Right kidney (tissue), 1 donor: ENCODE results near the gene IL17RD.

Experiments used
- DNase-seq: peaks from one replicate; pipeline ENCODE4 v3.0.0-alpha.2; 2016

Gene IL17RD

DNA sequence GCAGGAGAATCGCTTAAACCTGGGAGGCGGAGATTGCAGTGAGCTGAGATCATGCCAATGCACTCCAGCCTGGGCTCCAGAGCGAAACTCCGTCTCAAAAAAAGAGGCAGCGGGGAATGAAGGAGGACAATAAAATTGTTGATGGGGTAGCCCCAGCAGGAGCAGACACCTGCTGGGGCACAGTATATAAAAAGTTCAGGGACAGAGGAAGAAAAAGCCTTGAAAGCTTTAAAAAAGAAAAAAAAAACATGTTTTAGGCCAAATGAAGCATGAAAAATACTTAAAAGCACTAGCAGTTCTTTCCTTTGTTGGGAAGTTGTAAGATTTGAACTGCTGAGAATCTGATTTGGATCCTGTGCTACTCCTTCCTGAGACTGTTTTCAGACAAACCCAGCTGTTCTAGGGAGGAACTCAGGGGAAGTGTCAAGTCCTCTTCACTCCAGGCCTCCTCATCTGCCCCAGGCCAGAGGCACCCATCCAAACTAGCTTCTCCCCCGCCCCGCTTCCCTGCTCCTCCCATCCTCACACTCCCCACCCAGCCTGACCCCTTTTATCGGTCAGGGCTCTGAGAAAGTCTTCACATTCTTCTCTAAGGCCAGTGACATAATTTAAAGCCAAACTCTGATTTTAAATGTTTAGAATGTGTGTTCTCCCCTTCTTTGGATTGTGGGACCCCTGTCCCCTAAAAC lies 4.9 kb downstream of the IL17RD start:
- DNase-seq = no peak

DNA sequence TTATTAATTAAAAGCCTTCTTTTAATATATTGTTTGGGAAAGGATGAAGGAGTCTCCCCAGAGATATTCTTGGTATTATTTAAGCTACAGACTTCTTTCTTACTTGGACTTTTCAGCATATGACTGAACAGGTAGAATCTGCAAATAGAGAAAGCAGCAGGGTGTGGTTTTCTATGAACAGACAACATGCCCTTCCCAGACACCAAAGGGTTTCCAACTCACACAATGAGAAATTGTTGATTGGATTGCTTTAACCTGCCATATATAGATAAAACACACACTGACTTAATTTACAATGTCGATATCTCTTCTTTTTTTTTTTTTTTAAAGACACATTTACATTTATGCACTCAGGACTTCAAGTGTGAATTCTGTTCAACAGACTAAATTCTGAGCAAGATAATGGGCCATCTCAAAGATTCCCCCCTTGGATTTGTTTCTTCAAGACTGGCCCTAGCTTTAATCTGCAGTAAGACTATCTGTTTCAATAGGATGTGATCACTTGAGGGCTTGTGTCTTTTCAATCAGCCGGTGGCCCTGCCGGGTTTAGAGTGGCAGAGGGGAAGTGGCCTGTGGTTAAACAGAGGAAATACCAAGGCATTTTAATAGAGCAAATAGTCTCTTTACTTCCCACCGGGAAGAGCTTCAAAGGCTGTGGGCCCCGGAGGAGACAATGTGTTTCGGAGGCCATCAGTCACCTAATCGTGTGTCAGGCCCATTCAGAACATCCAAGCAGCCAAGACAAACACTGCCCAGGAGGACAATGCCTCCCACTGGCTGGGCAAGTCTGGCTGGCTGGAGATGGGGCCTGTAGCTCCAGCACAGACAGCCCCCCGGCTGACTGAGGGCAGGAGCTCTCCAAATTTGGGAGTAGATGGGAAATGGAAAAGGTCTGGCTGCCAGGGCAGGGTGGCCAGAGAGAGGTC lies 6.1 kb downstream of the IL17RD start:
- DNase-seq = no peak

DNA sequence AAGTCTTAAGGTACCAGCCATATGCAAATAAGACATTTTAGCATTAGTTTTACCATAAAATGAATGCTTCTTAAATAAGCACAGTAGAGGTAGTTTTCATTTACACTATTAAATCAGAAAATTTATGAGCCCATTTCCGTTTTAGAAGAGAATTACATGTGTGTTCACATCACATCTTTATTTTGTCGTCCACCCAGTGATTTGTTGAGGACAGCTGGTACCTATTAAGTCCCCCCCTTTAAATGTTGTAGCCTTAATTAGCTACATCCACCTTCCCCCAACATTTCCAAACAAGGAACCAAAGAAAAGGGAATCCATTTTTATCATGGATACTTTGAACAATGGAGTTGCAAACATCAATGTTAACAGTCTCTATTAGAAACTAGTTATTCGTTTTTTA lies 6.8 kb downstream of the IL17RD start:
- DNase-seq = no peak

DNA sequence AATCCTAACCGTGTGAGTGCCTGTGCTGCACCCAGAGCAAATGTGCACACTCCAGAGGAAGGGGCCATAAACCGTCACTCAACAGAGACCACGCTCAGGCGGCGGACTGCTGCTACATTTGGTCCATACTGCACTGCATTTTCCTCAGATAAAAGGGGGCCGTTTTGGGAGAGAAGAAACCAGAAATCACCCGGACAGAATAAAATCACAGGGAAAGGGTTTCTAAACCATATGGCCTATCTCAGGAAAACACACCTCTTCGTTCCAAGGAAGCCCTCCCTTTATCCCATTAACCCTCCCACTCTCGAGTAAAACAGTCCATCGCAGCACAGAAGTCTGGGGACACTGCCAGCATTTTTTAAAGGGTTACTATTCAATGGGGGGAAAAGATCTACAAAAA lies 7.6 kb downstream of the IL17RD start:
- no peak for DNase-seq

DNA sequence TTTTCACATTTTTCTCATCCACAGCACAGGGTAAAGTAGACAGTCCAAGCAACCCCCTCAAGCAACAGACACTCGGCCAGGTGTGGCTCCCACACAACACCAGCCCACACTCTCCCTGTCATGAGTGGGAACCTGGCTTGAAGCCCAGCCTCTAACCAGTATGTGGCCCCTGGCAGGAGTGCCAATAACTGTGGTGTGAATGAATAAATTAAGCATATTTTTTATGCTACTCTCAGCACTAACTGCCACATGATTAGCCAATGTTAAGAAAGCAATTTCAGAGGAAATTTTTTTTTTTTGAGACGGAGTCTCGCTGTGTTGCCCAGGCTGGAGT lies 9.9 kb downstream of the IL17RD start:
- DNase-seq = no peak

DNA sequence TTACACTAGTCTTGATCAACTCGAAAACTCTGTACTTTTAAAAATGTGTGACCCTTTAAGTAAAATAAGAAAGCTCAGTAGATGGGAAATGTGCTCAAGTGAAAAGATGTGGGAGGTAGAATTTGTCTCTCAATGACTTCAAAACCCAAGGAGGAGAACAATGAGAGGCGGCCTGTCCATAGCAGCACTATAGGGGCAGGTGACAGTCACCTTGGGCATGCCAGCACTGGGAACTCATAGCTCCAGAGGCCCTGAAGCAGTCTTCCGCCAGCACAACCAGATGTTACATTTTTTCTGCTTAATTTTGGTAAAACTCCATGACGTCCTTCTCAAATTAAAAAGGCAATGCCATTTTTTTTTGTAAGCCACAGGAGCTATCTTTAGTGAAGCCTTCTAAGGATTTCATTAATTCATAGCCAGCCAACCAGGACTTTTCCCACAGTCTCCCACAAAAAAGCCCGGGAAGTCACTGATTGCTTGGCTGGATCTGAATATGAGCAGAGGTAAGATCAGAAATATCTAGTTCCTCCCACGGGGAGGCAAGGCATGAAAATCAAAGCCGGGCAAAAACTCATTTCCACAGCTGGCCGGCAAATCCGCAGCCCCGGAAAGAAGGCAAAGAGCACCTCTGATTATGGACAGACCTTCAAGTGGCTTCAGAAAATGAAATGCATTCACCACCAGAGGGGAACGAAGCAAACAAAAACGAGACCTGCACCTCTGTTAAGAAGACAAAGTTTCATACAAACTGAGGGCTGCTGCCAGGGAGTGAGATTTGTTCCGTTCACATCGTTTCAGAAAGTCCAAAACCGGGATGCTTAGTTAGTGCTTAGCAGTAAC lies 10.5 kb downstream of the IL17RD start:
- DNase-seq = peak; percentile 55

DNA sequence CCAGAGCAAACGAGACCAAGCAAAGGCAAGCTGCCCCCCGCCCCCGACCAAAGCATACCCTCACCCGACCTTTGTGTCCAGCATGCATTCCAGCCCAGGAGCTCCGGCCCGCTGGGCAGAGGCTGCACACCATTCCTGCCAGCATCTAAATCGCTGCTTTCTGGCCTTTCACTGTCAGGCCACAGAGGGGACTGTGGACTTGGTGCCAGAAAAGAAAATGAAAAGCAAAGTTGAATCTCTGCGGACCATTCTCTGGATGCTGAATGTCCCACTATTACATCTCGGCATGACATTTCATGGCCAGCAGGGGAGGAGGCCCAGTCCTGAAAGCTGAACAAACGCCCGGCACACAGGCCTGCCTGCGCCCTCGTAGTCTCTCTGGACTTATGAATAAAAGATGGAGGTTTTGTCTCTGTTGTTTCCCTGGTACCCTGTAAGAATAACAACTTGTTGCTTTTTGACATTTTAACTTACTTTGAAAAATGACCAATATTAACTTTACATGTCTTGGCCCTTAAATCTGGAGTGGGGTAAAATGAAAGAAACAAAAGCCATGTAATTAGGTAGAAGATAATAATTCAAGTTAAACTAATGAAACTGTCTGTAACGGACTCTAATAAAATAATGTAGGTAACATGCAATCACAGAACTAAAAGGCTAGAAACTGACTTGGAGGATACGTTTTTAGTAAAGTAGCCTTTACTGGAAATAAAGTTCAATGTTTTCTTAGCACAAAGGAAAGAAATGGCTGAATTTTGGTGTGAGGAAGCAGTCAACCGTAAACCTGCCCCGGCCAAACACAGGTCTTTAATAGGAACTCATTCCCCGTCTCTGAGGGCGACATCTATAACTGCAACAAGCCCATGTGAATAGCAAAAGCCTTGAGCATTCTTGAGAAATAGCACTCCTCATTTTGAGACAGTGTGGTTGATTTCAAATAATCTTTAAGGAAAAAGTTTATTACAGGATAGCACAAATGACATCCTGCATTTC lies 12.7 kb downstream of the IL17RD start:
- peak; percentile 81 for DNase-seq

DNA sequence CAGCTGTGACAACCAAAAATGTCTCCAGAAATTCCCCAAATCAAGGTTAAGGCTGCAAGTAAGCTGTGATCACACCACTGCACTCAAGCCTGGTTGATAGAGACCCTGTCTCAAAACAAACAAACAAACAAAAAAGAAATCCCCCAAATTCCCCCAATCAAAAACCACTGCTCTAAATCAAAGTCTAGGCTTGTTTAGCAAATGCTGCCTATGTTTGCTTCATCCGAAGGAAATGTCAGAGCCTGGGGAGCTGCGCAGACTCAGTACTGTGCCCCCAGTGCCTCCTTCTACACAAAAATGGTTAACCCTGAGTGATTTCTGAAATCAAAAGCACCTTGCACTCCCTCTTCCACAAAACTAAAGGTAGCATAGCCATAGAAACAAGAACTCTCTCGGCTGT lies 13.4 kb downstream of the IL17RD start:
- DNase-seq = no peak

DNA sequence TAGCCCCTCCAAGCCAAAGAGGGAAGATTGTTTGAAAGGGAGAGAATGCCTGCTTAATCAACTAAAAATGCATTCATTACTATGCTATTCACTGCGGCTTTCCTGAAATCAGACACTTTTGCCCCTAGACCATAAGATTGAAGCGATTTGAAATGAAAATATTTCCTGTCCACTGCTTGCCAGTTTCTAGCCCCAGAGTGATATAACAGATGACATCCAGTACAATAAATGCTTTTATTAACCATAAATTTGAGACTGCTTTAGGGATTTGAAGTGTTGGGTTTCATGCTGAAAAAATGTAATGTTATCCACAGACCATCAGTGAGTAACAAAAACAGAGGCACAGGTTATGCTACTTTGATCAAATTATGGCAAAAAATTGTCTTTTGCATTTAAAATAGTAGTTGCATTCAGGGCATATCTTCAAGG lies 14.1 kb downstream of the IL17RD start:
- DNase-seq = no peak

DNA sequence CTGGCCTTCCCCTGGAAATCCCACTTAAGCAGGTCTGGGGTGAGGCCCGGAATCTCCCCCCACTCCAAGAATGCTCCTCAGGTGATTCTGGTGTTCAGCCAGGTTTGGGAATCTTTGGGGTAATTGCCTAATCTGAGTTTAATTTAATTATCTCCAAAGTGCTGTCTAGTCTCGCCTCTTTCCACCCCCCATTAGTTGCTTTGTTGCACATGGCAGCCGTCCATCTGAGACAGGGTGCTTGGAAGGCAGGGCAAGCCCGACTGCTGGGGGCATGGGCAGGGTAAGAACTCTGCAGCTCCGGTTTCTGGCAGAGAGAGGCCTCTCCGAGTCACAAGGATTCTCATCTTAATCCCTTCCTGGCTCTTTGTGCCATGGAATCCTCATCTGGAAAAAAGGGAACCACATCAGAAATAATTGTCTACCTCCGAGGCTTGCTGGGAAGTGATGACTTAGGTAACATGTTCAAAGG lies 15.0 kb downstream of the IL17RD start:
- no peak for DNase-seq

DNA sequence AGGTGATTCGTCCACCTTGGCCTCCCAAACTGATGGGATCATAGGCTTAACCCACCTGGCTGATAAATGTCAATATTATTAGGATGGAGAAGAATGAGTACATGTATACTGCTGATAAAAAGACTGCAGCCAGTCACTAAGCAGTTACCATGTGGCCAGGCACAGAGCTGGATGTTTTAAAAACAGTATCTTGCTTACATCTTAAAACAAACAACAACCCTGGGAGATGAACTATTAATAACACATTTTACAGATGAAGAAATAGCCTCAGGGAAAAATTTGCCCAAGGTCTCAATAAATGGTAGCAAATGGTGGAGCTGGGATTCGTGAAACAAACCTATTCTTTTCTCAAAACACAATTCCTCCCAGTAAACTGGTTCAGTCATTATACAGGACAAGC lies 18.1 kb downstream of the IL17RD start:
- DNase-seq = no peak

DNA sequence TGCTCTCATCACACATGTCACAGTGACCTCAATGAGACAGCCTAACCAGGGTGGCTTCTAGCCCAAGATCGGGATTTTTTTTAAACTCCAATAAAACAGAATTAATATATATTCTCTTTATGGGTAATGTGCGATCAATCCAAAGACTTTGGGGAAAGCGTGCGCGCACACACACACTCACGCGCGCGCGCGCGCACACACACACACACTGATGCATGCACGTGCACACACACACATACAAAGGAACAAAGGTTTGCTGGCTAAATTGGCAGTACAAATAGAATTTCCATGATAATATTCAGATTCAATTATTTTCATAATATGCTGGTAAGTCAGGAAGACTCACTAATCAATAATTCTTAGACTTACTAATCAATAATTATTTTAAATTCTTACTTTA lies 19.3 kb downstream of the IL17RD start:
- DNase-seq = no peak

DNA sequence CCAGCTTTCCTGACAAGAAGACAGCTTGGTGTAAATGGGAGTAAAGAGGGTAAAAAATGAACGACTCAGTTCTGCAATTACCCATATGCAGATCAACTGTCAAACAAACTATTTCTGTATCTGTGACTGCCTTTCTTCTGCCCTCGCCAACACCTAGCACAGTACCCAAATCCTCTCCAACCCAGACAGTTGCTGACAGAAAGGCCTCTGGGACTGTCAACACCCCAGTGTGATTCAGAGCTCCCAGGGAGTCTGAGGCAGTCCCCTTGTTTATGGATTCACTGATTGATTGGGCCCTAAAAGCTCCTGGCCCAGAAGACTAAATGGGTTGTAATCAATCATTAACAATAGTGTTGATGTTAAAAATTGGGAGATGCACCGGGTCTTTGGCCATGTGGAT lies 20.2 kb downstream of the IL17RD start:
- DNase-seq = no peak

DNA sequence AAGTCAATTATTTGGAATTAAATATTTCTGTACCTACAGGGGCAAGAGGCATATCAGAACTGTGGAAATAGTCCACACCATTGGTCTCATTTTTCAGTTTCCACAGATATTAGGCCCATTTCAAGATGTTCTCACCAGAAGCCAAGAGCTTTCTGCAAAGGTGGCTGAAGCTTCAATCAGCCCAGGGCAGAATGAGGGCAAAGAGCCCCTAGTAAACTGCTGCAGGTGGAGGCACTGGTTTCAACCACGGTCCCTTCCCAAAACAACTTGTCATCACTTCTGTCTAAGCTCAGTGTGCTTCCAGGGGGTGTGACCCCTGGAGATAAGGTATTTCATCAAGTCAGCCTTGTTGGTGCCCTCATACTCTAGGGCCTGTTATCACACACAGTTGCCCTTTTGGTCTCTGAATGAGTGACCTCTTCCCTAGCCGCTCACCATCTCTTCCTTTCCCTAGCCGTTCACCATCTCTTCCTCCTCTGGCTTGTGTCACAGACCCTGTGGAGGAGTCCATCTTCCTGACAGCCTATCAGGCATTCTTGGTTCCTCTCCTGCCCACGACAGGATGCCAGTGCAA lies 21.2 kb downstream of the IL17RD start:
- no peak for DNase-seq

DNA sequence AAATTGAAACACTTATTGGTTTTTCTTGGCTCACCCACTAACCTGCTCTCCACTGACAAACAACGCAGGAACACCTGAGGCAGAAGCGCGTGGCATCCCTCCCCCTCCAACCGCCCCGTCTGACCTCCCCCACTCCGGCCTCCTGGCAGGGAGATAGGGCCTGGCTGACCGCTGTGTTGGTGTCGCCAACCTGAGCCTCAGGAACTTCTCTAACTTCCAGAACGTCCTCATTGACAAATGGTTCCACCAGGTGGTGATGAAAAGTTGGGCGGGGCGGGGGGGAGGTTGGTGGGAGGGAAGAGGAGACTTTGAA lies 22.8 kb downstream of the IL17RD start:
- DNase-seq = no peak

DNA sequence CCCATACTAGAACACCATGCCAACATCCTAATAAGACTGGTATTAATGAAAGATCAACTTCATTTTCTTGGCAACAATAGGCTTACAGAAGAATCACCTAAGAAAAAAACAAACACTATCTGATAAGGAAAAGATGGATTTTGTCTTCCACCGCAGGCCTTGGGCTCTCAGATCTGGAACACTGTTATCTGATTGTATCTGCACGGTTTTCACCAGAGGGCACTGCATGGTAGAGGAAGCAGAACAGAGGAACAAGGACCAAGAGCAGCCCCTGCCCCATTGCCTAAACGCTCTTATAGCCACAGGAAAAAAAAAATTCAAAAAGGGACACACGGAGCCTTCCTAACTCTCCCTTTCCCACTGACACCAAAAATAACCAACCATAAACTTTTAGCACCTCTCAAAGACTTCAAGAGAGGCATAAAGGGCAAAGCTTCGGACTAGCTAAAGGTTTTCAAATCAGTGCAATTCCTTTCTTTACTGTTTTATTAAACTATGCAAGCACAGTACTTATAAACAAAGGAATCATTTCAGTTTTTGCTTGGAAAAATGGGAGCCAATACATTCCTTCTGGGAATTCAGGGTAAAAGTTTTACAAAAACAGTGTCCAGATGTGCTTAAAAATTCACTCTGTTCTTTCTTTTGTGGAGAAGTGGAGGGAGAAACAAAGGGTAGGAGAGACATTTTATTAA lies 23.3 kb downstream of the IL17RD start:
- DNase-seq = no peak

DNA sequence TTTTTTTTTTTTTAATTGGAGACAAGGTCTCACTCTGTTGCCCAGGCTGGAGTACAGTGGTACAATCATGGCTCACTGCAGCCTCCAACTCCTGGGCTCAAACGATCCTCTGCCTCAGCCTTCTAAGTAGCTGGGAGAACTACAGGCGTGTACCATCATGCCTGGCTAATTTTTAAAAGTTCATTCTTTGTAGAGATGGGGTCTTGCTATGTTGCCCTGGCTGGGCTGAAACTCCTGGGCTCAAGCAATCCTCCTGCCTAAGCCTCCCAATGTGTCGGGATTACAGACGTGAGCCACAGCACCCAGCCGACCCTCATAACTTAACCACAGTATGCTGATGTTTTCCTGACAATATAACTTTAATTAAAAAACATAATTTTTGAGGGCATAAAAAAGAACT lies 24.3 kb downstream of the IL17RD start:
- DNase-seq = no peak

DNA sequence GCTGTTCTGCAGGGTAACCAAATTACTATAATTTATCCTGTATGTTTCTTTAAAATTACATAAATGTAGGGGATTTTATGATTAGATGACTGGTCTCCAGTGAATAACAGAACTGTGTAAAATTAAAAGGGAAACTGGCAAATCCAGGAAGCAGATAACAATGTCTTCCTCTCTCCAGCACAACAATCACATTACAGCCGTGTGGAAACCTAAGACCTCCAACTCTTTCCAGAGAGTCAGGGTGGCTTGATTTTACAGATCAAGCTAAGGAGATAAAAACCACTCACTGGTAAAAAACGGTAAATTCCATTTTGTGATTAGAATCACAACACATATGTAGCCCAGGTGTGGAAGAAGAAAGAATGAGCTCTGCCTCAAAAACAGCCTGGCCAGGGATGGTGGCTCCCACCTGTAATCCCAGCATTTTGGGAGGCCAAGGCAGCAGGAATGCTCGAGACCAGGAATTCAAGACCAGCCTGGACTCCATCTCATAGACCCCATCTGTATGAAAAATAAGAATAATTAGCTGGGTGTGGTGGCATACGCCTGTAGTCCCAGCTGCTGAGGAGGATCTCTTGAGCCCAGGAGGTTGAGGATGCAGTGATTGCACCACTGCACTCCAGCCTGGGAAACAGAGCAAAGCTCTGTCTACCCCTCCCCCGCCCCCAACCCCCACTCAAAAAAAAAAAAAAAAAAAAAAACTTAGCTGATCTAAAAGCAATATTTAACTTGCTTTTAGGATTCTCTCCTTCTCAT lies 29.0 kb downstream of the IL17RD start:
- DNase-seq = no peak

DNA sequence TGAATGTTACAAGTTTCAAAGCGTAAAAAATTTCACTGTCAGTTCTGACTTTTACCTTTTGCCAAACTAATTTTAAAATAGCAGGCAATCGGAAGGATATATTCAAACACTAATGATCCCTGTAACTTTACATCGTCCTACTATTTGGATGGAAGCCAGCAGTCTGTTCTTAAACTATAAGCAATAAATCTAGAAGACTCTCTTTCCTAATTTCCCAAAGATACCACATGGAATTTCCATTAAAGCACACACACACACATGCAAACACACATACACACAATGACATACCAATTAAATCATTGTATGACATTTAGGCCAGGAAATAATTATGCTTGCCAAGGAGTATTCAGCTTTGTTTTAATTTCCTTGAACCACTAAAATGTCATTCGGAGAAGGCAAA lies 32.0 kb downstream of the IL17RD start:
- DNase-seq = no peak

DNA sequence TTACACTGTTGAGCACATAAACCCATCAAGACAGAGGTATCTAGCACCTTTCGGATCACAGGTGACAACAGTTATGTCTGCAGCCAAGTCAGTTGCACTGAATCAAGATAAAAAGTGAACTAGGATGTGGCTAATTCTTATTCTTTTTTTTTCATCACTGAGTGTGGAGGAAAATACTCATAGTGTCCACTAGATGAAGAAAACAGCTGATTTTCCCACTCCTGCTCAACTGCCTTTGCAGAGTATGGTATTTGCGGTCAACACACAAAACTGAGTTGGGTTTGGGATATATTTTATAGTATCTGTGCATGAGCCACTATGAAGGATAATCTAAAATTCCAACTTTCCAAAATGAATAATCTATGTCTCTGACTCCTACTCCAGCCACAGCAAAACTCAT lies 32.5 kb downstream of the IL17RD start:
- DNase-seq = no peak
